Mucosa of descending colon (tissue), 3 donors: ENCODE results near the gene GLI3. TPM values are rescaled to one million over a fixed set of nuclear protein-coding genes. Genes with fewer than 3 reads are reported as not detected.

Experiments
- ATAC-seq: fragments of 200-7000 bp; cut with Tn5 transposase; one replicate; pipeline ENCODE4 v1.9.1; 2020; ENCODE audit warnings: mild to moderate bottlenecking, moderate library complexity
- DNase-seq, 3 donors: peaks; one replicate each; pipeline ENCODE4 v3.0.0-alpha.2; 2020
- H3K36me3 ChIP-seq: fragments of 200-600 bp; one replicate; pipeline ENCODE4 v1.8.0; 2021; ENCODE audit warnings: low read depth, mild to moderate bottlenecking
- H3K4me1 ChIP-seq: fragments of 200-600 bp; one replicate; pipeline ENCODE4 v1.8.0; 2021; ENCODE audit warnings: low read depth, mild to moderate bottlenecking
- H3K4me3 ChIP-seq: fragments of 200-600 bp; one replicate; pipeline ENCODE4 v1.8.0; 2021; ENCODE audit warnings: mild to moderate bottlenecking
- H3K9me3 ChIP-seq: fragments of 200-600 bp; one replicate; pipeline ENCODE4 v1.8.0; 2021; ENCODE audit warnings: mild to moderate bottlenecking
- intact Hi-C, 2 donors: fragments of 100-400 bp; cut with DNase I in 1 of 2; cut with micrococcal nuclease in 1 of 2; formaldehyde crosslinking; loops; one replicate each; pipeline versions ENCODE4 v1.11.0 to v1.11.1; 2022; cut with DNase I, micrococcal nuclease
- total RNA-seq, 3 donors: library from RNA; stranded (reverse); fragmentation: NEBNext Ultra II Directional in 2 of 3; extraction: Animal tissue kit (Norgen Biotek cat#: 25700) in 2 of 3; gene quantifications; one replicate each; pipeline versions ENCODE4 v1.2.1 to v1.2.4, GENCODE V29; 2021 to 2023
- TF ChIP-seq, protein P1 (sequence below): fragments of 200-600 bp; IDR thresholded peaks from one replicate; pipeline ENCODE4 v1.8.0; 2022; ENCODE audit warnings: antibody characterized with exemption, mild to moderate bottlenecking
- donor health status: DM: no; HTN: no; CAD: no; lungs with moderate emphysema.
- donor health status: DM: no; HTN: no; CAD: no.
- donor health status: DM: no; HTN: yes; CAD: no.

The GLI3 gene
- total RNA-seq, 3 donors from 2014 or later, result 3.0 to 56.3 (median 8.8) TPM

DNA sequence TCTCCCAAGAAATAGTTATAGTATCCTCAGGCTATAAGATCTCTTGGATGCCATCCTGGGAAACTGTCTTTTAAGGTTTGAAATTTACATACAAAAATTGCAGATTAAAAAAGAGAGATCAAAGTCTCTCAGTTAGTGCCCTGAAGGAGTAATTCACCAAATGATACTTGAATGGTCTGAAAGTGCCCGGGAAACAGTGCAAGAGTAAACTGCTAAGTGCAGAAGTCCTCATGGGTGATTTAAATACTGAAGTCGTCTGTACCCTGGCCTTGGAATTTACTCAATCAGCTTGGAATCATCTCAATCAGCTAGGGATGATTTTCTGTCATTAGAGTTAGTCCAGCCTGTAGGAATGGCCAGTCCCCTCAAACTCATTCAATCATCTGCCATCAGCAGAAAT lies 155.3 kb downstream of the GLI3 start:
- H3K4me1 ChIP-seq, result no peaks in the 10 kb centered on the region
- H3K4me3 ChIP-seq, result no peak overlapping the region
- TF ChIP-seq, protein P1, sequence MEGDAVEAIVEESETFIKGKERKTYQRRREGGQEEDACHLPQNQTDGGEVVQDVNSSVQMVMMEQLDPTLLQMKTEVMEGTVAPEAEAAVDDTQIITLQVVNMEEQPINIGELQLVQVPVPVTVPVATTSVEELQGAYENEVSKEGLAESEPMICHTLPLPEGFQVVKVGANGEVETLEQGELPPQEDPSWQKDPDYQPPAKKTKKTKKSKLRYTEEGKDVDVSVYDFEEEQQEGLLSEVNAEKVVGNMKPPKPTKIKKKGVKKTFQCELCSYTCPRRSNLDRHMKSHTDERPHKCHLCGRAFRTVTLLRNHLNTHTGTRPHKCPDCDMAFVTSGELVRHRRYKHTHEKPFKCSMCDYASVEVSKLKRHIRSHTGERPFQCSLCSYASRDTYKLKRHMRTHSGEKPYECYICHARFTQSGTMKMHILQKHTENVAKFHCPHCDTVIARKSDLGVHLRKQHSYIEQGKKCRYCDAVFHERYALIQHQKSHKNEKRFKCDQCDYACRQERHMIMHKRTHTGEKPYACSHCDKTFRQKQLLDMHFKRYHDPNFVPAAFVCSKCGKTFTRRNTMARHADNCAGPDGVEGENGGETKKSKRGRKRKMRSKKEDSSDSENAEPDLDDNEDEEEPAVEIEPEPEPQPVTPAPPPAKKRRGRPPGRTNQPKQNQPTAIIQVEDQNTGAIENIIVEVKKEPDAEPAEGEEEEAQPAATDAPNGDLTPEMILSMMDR, result no peak
- intact Hi-C loops, result no loop called here
- DNase-seq (no peak), ATAC-seq (no peak)
- no peaks in the 10 kb centered on the region for H3K9me3 ChIP-seq
- H3K36me3 ChIP-seq, result no peaks in the 10 kb centered on the region

DNA sequence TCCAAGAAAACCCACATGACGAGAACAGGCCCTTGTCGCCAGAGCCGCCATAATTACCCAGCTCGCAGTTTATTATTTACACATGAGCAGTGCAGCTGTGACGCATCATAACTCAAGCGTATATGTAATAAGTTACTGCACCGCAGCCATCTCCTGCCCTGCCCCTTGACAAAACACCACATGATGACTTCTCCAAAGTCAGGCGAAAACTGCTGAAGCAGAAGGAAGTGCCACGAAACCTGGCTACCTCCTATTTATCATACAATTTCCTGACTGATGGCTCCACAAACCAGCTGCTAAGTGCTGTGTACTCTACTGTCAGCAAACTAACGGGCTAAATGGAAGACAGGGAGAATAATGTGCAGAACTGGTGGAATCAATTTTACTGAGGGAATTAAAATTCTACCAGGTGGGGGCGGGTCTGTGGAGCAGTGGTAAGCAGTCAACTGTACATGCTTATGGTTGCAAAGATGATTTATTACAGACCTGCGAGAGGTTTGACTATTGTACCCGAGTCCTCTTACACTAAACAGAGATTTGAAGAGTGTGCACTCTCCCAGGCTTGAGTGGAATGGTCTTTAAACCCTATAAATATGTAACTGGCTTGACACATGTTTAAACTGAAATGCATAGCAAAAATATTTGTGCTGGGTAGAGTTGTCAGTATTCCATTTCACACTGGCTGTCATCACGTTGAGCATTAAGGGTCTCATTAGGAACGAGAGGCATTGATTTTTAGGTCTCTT lies 156.0 kb downstream of the GLI3 start:
- ATAC-seq, result peak; percentile 16
- intact Hi-C loops, result no loop called here

DNA sequence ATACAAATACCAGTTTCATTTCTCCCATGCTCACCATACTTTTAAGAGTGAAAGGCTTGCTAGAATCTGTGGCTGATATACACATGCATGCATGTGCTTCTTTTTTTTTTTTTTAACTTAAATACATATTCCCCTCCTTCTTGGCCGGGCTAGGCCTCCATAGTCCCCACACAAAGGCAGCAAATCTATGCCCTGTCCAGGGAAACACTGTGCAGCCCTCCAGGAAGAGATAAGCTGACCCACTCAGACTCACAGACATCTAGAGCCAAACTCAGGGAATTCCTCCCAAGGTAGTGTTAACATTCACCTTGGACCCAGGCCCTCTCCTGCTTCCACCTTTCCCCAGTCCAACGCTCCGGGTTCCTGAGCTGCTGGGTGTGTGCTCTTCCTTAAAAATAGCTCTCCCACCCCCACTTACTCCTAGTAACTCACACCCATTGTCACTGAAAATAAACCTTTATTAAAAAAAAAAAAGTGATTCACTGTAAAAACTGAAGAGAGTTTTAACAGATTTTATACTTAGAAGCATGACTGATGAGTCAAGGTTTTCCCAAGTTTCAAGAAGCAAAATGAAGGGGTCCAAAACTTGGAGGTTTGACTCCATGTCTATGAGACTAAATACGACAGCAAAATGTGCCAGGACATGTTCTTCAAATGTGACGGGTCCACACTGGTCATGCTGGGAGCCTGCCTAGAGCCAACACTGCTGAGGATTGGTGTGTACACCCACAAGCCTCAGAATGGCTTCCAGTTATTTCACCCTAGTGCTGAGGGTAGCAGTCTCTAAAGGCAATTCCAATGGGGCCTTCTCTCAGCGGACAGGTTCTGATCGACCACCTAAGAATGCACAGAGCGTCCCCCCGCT lies 159.5 kb downstream of the GLI3 start:
- Histone ChIP-seq H3K4me1 (no peaks in the 10 kb centered on the region), H3K36me3 (no peaks in the 10 kb centered on the region), H3K9me3 (no peaks in the 10 kb centered on the region), H3K4me3 (no peak overlapping the region)
- TF ChIP-seq, protein P1, result no peak
- intact Hi-C loops, result no loop called here
- ATAC-seq (no peak), DNase-seq (no peak)

More for the DNA sequence above, 156.0 kb downstream of the GLI3 start:
- H3K4me3 ChIP-seq, result no peak overlapping the region
- no peaks in the 10 kb centered on the region for H3K4me1 ChIP-seq
- no peak for DNase-seq
- no peaks in the 10 kb centered on the region for H3K9me3 ChIP-seq
- TF ChIP-seq, protein P1, result no peak
- no peaks in the 10 kb centered on the region for H3K36me3 ChIP-seq

DNA sequence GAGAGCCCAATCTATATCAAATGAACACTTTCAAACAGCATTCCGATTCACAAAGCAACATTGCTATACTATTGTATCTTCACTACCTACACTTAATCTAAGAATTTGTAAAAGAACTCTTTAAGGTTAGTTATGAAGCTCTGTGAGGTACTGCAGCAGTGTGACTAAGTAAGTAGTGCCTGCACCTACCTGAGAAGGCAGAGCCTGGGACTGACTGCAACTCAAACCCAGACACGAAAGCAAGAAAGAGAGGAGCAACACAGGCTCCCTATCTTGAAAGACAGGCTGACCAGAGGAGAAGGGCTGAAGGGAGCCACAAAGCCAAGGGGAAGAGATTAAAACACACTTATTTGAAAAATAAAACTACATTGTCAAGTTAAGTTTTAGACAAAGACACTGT lies 160.1 kb downstream of the GLI3 start:
- no peaks in the 10 kb centered on the region for H3K4me1 ChIP-seq
- TF ChIP-seq, protein P1, result no peak
- no peaks in the 10 kb centered on the region for H3K9me3 ChIP-seq
- DNase-seq, result no peak
- intact Hi-C loops, result no loop called here
- H3K36me3 ChIP-seq, result no peaks in the 10 kb centered on the region
- no peak for ATAC-seq
- no peak overlapping the region for H3K4me3 ChIP-seq

DNA sequence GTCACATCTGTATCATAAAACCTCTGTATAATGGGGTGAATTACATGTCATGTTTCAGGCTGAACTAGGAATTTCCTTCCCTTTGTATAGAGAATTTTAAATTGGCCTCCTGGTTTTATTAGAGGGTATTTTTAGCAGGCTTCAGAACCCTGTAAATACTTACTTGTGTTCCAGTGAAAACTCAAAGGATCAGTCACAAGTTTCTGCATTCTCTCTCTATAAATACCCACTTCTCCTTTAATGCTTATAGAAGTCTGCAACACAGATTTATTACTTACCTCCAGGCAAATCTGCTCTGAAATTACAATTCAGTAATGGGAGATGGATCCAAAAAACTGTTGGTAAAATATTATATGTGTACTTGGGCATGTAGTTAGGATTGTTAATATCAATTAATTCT lies 161.6 kb downstream of the GLI3 start:
- TF ChIP-seq, protein P1, result no peak
- no peak for ATAC-seq
- intact Hi-C loops, result no loop called here
- no peak for DNase-seq
- Histone ChIP-seq H3K36me3 (no peaks in the 10 kb centered on the region), H3K4me1 (no peaks in the 10 kb centered on the region), H3K9me3 (no peaks in the 10 kb centered on the region), H3K4me3 (no peak overlapping the region)
